Colonic mucosa (tissue), 4 donors: ENCODE data around the gene EXOSC5. TPM values are rescaled to one million over a fixed set of nuclear protein-coding genes. Genes with fewer than 3 reads are reported as not detected.

ENCODE experiments used
- DNase-seq: peaks from one replicate; pipeline ENCODE4 v3.0.0-alpha.2; 2020
- H3K27ac ChIP-seq: fragments of 200-600 bp; one replicate; pipeline ENCODE4 v1.8.0; 2021
- H3K27me3 ChIP-seq: fragments of 200-600 bp; one replicate; pipeline ENCODE4 v1.8.0; 2021
- H3K36me3 ChIP-seq: fragments of 200-600 bp; one replicate; pipeline ENCODE4 v1.8.0; 2021
- H3K4me1 ChIP-seq: fragments of 200-600 bp; one replicate; pipeline ENCODE4 v1.8.0; 2021; ENCODE audit warnings: mild to moderate bottlenecking
- H3K4me3 ChIP-seq: fragments of 200-600 bp; one replicate; pipeline ENCODE4 v1.8.0; 2021
- H3K9ac ChIP-seq, 2 donors: one replicate each; pipeline ENCODE4 v1.7.0; 2013; ENCODE audit warnings: control low read depth in 2 of 2, low read depth in 2 of 2, low read length in 2 of 2
- H3K9me3 ChIP-seq: fragments of 200-600 bp; one replicate; pipeline ENCODE4 v1.8.0; 2021
- CTCF ChIP-seq: fragments of 200-600 bp; IDR thresholded peaks from one replicate; pipeline ENCODE4 v1.8.0; 2022; ENCODE audit warnings: antibody characterized with exemption, mild to moderate bottlenecking
- intact Hi-C: fragments of 100-400 bp; cut with DNase I; formaldehyde crosslinking; loops from one replicate; pipeline ENCODE4 v1.14.1; 2022
- total RNA-seq, 2 donors: library from RNA; stranded (reverse); fragmentation: NEBNext Ultra II Directional in 1 of 2; extraction: Animal tissue kit (Norgen Biotek cat#: 25700) in 1 of 2; gene quantifications; one replicate each; pipeline ENCODE4 v1.2.1, GENCODE V29; 2021
- donor health status: healthy.
- donor health status: DM: no; HTN: no; CAD: no.
- donor health status: DM: no; HTN: no; CAD: no.

The EXOSC5 gene
- total RNA-seq, 2 donors from 2014 or later = 11.5 to 33.5 TPM

GRCh38 chr19:41424335-41425173, 27.4 kb upstream of the EXOSC5 start:
- Histone ChIP-seq H3K27ac (no peak overlapping the region), H3K9ac (peak overlapping the region in 1 of 2 donors; percentile 99), H3K4me1 (peaks cover 6% of the 10 kb centered on the region), H3K4me3 (no peak overlapping the region), H3K36me3 (peaks cover 3% of the 10 kb centered on the region), H3K9me3 (no peaks in the 10 kb centered on the region), H3K27me3 (no peaks in the 10 kb centered on the region)
- intact Hi-C loops = no loop called here
- DNase-seq = no peak
- no peak for TF ChIP-seq CTCF

GRCh38 chr19:41422955-41423354, 25.8 kb upstream of the EXOSC5 start:
- Histone ChIP-seq H3K36me3 (peaks cover 9% of the 10 kb centered on the region), H3K9me3 (no peaks in the 10 kb centered on the region), H3K27me3 (no peaks in the 10 kb centered on the region), H3K27ac (no peak overlapping the region), H3K4me1 (peaks cover 6% of the 10 kb centered on the region), H3K4me3 (no peak overlapping the region), H3K9ac (no peak overlapping the region)
- no peak for DNase-seq
- no peak for TF ChIP-seq CTCF
- intact Hi-C loops = no loop called here

- intact Hi-C loops = no loop called here
- no peak for TF ChIP-seq CTCF
- no peak overlapping the region for H3K27ac ChIP-seq
- peak overlapping the region in 1 of 2 donors; percentile 40 for H3K9ac ChIP-seq
- H3K9me3 ChIP-seq = no peaks in the 10 kb centered on the region
- DNase-seq = no peak
- H3K27me3 ChIP-seq = no peaks in the 10 kb centered on the region
- H3K4me1 ChIP-seq = peaks cover 6% of the 10 kb centered on the region
- no peak overlapping the region for H3K4me3 ChIP-seq
- peaks cover 9% of the 10 kb centered on the region for H3K36me3 ChIP-seq
These were observed 25.3 kb upstream of the EXOSC5 start for GRCh38 chr19:41422456-41422855.

- H3K4me1 ChIP-seq = peaks cover 6% of the 10 kb centered on the region
- intact Hi-C loops = no loop called here
- H3K4me3 ChIP-seq = no peak overlapping the region
- H3K27me3 ChIP-seq = no peaks in the 10 kb centered on the region
- H3K9me3 ChIP-seq = no peaks in the 10 kb centered on the region
- peak overlapping the region; percentile 17 for H3K27ac ChIP-seq
- H3K9ac ChIP-seq = peak overlapping the region in 1 of 2 donors; percentile 48
- H3K36me3 ChIP-seq = peaks cover 9% of the 10 kb centered on the region
- TF ChIP-seq CTCF = no peak
- no peak for DNase-seq
These were observed 24.8 kb upstream of the EXOSC5 start for GRCh38 chr19:41421973-41422372.

GRCh38 chr19:41421314-41421713, 24.2 kb upstream of the EXOSC5 start:
- Histone ChIP-seq H3K36me3 (peaks cover 9% of the 10 kb centered on the region), H3K9ac (peak overlapping the region; percentile 27 to 48), H3K27me3 (no peaks in the 10 kb centered on the region), H3K9me3 (no peaks in the 10 kb centered on the region), H3K27ac (peak overlapping the region; percentile 53), H3K4me1 (peaks cover 6% of the 10 kb centered on the region), H3K4me3 (no peak overlapping the region)
- TF ChIP-seq CTCF = no peak
- intact Hi-C loops = no loop called here
- peak; percentile 79 for DNase-seq
